Measurements from ENCODE around the gene EIF3L.

DNA sequence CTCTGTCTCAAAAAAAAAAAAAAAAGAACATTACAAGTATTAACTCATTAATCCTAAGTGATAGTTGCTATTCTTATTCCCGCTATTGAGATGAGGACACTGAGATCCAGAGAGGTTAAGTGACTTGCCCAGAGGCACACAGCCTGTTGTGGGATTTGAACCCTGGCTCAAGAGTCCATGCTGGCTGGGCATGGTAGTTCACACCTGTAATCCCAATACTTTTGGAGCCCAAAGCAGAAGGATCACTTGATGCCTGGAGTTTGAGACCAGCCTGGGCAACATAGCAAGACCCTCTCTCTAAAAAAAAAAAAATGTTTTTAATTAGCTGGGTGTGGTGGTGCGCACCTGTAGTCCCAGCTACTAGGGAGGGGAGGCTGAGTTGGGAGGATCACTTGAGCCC lies 37.4 kb upstream of the EIF3L start:
- TF ChIP-seq, protein P1, sequence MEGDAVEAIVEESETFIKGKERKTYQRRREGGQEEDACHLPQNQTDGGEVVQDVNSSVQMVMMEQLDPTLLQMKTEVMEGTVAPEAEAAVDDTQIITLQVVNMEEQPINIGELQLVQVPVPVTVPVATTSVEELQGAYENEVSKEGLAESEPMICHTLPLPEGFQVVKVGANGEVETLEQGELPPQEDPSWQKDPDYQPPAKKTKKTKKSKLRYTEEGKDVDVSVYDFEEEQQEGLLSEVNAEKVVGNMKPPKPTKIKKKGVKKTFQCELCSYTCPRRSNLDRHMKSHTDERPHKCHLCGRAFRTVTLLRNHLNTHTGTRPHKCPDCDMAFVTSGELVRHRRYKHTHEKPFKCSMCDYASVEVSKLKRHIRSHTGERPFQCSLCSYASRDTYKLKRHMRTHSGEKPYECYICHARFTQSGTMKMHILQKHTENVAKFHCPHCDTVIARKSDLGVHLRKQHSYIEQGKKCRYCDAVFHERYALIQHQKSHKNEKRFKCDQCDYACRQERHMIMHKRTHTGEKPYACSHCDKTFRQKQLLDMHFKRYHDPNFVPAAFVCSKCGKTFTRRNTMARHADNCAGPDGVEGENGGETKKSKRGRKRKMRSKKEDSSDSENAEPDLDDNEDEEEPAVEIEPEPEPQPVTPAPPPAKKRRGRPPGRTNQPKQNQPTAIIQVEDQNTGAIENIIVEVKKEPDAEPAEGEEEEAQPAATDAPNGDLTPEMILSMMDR (IDR thresholded peaks at IDR 0.05) = no peak
- TF ChIP-seq EZH2phosphoT487 (IDR thresholded peaks at IDR 0.05) = no peak
